ENCODE measurements around the gene GRIP2. TPM values are rescaled to one million over a fixed set of nuclear protein-coding genes. Genes with fewer than 3 reads are reported as not detected.
A peak's percentile ranks its signal among the peaks of the same experiment; 100 is the strongest.
"Not testable (repeated sequence)": the region's sequence is repeated elsewhere in the genome, so short reads cannot be mapped to it uniquely, and the experiment has no call there.

Gene GRIP2
- total RNA-seq, 6 experiments from 2014 or later, result 0.04 to 0.44 (median 0.33) TPM; not detected in 1

- no peak for ATAC-seq
- H3K9me3 ChIP-seq, result no peaks in the 10 kb centered on the region
- no peaks in the 10 kb centered on the region for H3K27me3 ChIP-seq
- peak in 1 of 3 donors; percentile 30 for DNase-seq
- H3K4me1 ChIP-seq, result no peaks in the 10 kb centered on the region
- no peak overlapping the region for H3K27ac ChIP-seq
- intact Hi-C loops (cut with DNase I), result no loop called here
- no peaks in the 10 kb centered on the region for H3K36me3 ChIP-seq
- TF ChIP-seq CTCF (IDR thresholded peaks at IDR 0.05) (no peak), POLR2A (IDR thresholded peaks at IDR 0.05) (no peak)
- WGBS (ENCODE audit: insufficient coverage, low coverage, low lambda C conversion rate, missing lambda C conversion rate), result 78% methylated on average over 12 of the region's 22 CpGs
- no peak overlapping the region for H3K4me3 ChIP-seq
These were observed 22.3 kb downstream of the GRIP2 start for GRCh38 chr3:14517601-14518431.

- no peak overlapping the region for H3K27ac ChIP-seq
- DNase-seq (no peak), ATAC-seq (no peak)
- no peaks in the 10 kb centered on the region for H3K36me3 ChIP-seq
- H3K4me3 ChIP-seq, result no peak overlapping the region
- TF ChIP-seq CTCF (IDR thresholded peaks at IDR 0.05) (no peak), POLR2A (IDR thresholded peaks at IDR 0.05) (no peak)
- no peaks in the 10 kb centered on the region for H3K4me1 ChIP-seq
- H3K9me3 ChIP-seq, result no peaks in the 10 kb centered on the region
- WGBS (ENCODE audit: insufficient coverage, low coverage, low lambda C conversion rate, missing lambda C conversion rate), result 81% methylated on average over 10 of the region's 13 CpGs
- no peaks in the 10 kb centered on the region for H3K27me3 ChIP-seq
- intact Hi-C loops (cut with DNase I), result no loop called here
These were observed 23.3 kb downstream of the GRIP2 start for GRCh38 chr3:14516738-14517345.

- H3K9me3 ChIP-seq; H3K27ac ChIP-seq; DNase-seq; H3K4me3 ChIP-seq; H3K36me3 ChIP-seq; intact Hi-C loops (cut with DNase I); H3K4me1 ChIP-seq; ATAC-seq; H3K27me3 ChIP-seq: not testable (repeated sequence)
- WGBS (ENCODE audit: insufficient coverage, low coverage, low lambda C conversion rate, missing lambda C conversion rate), result 96% methylated on average over 11 of the region's 11 CpGs
These were observed 24.6 kb downstream of the GRIP2 start for GRCh38 chr3:14515526-14515925.

GRCh38 chr3:14514323-14514720, 25.8 kb downstream of the GRIP2 start:
- Histone ChIP-seq H3K27ac (no peak overlapping the region), H3K4me1 (no peaks in the 10 kb centered on the region), H3K36me3 (no peaks in the 10 kb centered on the region), H3K4me3 (no peak overlapping the region), H3K27me3 (no peaks in the 10 kb centered on the region), H3K9me3 (no peaks in the 10 kb centered on the region)
- intact Hi-C loops (cut with DNase I), result no loop called here
- TF ChIP-seq POLR2A (IDR thresholded peaks at IDR 0.05), result no peak
- no peak for TF ChIP-seq CTCF (IDR thresholded peaks at IDR 0.05)
- no CpG with 5 or more reads among the region's 17 CpGs for WGBS (ENCODE audit: insufficient coverage, low coverage, low lambda C conversion rate, missing lambda C conversion rate)
- no peak for ATAC-seq
- DNase-seq, result peak in 1 of 3 donors; percentile 35
